Activated effector memory CD4-positive, alpha-beta T cell treated with anti-CD3 and anti-CD28 coated beads, Interleukin-2, amount 50 U/mL, for 16 hours (primary cell): ENCODE data around the gene RAB8A.

Experiments
- DNase-seq: peaks from one replicate; pipeline ENCODE4 v3.0.0-alpha.2; 2020

The RAB8A gene

GRCh38 chr19:16111160-16111908 lies at the start of gene RAB8A:
Gene RAB8A (plus strand): TSS chr19:16111889. CDS start chr19:16111902, 13 bp downstream.
- DNase-seq: peak; percentile 100

- DNase-seq: peak; percentile 52
Measured at GRCh38 chr19:16061943-16062342, 49.7 kb upstream of the RAB8A start.

DNA sequence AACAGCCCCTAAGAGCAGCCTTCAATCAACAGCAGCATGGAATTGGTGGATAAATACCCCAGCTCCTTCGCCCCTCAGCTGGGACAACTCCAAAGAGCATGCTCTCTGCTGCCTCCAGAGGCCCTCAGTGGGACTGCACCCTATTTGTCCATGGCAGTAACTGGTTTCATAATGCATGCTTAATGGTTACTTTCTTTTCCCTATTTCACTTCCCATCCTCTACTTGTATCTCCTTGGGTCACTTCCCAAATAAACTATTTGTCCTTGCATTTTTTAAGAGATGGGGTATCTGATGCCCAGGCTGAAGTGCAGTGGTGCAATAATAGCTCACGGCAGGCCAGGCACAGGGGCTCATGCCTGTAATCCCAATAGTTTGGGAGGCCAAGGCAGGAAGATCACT lies 48.9 kb upstream of the RAB8A start:
- peak; percentile 89 for DNase-seq

- DNase-seq: peak; percentile 54
Measured at GRCh38 chr19:16064209-16064889, 47.3 kb upstream of the RAB8A start.

GRCh38 chr19:16066611-16067104 lies 45.0 kb upstream of the RAB8A start:
- DNase-seq: peak; percentile 79

DNA sequence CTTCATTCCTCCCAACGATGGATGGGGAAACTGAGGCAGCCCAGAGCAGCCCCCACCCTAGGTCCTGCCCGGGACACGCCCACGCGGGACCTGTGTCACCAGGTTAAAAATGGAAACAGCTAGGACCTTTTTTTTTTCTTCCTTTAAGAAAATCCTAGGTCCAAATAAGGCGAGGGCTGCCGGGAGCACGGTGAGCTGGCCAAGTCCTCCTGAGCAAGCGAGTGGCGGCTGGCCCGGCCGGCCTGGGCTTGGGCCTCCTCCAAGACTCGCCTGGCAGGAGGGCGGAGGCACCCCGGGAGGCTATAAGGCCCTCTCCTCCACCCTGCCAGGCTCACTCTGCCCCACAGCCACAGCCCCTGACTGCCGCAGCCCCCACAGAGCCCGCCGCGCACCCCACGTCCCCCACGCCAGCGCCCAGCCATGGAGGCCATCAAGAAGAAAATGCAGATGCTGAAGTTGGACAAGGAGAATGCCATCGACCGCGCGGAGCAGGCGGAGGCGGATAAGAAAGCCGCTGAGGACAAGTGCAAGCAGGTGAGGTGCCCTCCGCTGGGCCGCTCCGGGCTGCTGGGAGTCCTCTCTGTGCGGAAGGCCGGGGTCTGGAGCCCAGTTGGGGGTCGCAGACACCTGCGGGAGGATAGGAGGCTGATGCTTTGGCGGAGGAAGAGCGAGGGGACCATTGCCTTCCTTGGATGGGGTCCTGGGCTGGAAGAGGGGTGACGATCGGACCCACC lies 44.3 kb upstream of the RAB8A start:
- peak; percentile 50 for DNase-seq

DNA sequence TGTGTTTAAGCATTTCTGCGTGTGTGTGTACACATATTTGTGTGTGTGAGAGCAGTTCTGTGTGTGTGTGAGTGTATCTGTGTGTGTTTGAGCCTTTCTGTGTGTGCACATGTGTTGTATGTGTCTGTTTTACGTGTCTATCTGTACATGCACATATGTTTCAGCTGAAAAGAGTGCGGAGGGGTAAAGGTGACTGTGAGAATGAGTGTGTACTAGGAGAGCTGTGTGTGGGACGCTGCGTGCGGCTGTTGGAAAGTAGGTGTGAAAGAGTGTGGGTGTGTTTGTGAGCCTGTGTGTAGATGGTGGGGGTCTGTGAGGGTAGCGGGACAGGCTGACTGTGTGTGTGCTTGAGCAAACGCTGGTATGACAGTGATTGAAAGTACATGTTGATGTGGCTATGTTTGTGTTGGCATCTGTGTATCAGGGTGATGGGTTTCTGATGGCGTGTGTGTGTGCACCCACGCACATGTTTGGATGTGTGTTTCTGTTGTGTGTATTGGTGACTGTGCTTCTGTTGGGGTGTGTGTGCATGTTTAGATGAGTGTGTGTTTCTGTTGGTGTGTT lies 42.9 kb upstream of the RAB8A start:
- peak; percentile 50 for DNase-seq

GRCh38 chr19:16069813-16070365 lies 41.8 kb upstream of the RAB8A start:
- DNase-seq: peak; percentile 62

DNA sequence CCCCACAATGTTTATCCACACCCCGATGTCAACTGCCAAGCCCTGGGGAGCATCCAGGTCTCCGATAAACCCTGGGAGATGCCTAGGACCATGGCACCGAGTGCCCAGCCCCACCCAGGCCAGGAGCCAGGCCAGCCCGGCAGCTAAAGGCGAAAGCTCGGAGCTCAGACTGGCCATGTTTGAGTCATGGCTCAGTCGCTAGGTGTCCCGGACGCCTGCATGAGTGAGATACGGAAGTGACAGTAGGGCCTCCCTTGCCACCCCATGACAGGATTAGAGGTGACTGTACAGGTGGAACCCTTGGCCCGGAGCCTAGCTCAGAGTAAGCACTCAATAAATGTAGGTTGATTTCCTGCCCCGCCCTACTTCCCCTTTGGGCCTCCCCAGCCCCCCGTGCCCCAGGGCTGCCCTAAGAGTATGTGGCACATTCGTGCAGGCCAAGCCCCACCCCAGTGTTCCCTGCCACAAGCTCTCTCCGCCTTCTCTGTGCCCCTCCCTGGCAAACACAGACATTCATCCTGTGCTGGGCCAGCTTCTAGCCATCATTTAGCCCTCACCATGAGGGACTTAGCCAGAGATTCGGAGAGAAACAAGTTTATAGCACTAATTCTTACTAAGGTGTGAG lies 41.2 kb upstream of the RAB8A start:
- DNase-seq: peak; percentile 93

- DNase-seq: no peak
Measured at GRCh38 chr19:16071072-16071691, 40.5 kb upstream of the RAB8A start.

DNA sequence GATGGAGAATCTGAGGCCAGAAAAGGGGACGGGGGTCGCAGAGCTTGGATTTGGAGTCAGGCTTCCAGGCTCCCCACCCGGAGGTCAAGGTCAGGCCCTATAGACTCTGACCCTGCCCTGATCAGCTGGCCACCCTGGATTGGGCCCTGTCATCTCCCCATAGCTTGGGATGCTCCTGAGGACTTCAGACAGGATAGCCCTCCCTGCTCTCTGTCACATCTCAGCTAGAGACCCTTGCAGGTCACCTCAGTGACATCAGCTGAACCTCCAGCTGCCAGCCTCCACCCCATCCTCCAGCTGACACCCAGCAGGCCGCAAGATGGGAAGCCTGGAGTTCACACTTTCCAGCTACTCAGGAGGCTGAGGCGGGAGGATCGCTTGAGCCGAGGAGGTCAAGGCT lies 38.2 kb upstream of the RAB8A start:
- DNase-seq: peak; percentile 60

GRCh38 chr19:16073988-16074387 lies 37.7 kb upstream of the RAB8A start:
- peak; percentile 56 for DNase-seq

DNA sequence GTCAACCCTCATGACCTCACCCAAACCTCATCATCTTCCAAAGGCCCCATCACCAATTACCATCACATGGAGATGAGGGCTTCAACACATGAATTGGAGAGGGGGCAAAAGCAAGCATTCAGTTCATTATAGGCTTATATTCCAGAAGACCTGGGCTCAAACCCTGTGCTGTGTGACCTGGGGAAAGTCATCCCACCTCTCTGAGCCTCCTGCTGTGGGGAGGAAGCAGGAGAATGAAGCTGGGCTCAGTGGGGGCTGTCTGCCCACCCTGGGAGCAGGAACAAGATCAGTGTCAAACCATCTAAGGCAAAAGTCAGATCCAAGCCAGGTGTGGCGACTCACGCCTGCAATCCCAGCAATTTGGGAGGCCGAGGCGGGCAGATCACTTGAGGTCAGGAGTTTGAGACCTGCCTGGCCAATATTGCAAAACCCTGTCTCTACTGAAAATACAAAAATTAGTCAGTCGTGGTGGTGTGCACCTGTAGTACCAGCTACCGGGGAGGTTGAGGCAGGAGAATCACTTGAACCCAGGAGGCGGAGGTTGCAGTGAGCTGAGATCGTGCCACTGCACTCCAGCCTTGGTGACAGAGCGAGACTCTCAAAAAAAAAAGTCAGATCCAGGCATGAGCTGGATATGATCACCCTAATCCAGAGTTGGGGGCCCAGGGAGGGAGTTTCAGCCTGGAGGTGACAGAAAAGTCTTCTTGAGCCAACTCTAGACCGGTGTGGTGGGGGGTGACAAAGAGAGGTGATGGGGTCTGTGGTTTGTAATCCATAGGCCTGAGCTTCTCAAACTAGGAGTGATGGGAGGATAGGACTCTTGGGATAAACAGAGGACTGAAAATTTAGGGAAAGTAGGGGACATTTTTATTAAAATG lies 37.0 kb upstream of the RAB8A start:
- DNase-seq: peak; percentile 59

DNA sequence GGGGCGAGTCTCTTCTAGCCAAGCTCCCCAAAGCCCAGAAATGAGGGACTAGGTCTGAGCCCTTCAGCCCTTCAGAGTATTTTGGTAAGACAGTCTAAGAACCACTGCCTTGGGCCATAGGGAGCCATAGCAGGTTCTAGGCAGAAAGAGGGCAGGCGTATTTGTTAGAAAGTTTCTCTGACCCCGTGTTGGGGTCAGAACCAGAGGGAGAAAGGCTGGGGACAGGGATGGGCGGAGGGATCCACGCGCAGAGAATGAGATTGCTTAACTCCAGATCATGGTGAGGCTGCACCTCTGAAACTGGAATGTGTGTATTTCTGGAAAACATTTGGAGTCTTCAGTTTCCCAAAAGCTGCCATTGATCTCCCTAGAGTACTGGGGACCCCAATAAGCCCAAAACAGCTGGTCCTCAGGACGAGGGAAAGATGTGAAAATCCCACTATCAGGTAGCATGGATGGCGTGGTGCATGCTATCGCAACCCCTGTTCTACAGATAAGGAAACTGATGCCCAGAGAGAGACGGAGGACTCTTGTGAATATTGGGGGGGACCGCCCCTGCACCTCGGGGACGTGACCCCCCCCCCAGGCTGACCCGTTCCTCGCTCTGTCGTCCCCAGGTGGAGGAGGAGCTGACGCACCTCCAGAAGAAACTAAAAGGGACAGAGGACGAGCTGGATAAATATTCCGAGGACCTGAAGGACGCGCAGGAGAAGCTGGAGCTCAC lies 36.1 kb upstream of the RAB8A start:
- DNase-seq: peak; percentile 58

DNA sequence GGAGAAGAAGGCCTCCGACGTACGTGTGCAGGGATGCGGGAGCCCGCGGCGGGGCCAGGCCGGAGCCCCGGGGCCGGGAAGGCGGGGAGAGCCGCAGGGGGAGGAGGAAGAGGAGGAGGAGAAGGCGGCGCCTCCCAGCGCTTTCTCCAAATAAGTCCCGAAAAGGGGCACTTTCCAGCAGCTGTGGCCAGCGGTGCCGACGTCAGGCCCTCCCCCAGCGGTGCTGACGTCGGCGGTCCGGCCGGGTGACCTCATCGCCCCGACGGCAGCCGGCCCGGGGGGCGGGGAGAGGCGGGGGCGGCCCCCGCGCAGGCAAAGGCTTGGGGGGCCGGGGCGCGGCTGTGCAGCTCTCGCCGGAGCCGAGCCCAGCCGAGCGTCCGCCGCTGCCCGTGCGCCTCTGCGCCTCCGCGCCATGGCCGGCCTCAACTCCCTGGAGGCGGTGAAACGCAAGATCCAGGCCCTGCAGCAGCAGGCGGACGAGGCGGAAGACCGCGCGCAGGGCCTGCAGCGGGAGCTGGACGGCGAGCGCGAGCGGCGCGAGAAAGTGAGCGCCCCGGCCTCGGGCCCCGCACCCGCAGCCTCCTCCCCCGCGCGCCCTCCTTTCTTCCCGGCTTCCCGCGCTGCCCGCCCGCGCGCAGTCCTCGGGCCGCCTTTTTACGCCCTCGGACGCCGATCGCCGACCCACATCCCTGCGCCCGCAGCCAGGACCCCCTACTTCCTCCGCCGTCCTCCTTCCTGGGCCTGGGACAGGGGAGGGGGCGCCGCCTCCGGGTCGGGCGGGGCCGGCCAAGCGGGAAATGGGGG lies 35.3 kb upstream of the RAB8A start, which contains the start of gene TPM4:
TPM4 (plus strand) TSS at position 342 of the 804 bp plus-strand sequence; CDS start at position 413, 71 bp downstream.
- DNase-seq: peak; percentile 95

DNA sequence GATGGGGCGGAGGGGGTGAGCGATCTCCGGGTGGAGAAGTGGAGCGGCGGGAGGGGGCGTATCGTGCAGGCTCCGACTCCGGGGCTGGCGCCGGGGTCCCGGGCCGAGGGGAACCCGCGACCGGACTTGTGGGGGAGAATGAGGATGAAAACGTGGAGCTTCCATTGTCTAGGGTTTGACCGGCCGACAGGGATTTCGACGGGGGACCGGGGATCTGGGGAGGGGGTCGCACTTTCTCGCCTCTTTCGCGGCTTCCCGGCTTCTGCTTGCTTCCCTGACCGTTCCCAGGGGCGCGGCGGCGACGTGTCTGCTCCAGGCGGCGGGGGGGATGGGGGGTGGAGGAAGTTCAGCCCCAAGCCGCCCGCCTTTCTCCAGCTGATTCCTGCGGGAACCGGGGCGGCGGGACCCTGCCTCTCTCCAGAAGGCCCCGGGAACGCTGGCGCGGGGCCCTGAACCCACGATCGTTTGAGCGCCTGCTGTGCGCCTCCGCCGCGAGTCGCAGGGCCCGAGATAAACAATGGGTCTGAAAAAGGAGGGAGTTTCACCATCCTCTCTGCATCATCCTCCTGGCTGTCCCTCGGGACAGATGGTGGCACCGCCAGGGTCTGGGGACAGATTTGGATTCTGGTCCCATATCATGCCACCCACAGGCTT lies 34.6 kb upstream of the RAB8A start:
- peak; percentile 74 for DNase-seq

GRCh38 chr19:16077984-16078758 lies 33.5 kb upstream of the RAB8A start:
- DNase-seq: peak; percentile 75
